ENCODE data around the gene FGFBP1. TPM values are rescaled to one million over a fixed set of nuclear protein-coding genes. Genes with fewer than 3 reads are reported as not detected.

Gene FGFBP1
- total RNA-seq, 4 donors from 2014 or later: 42.3 to 141 (median 78.5) TPM

- intact Hi-C loops (cut with DNase I; ENCODE audit: low total_unique reads): no loop called here
Measured at GRCh38 chr4:15898902-15899301, 39.6 kb downstream of the FGFBP1 start.

GRCh38 chr4:15897577-15897976 is 41.0 kb downstream of the FGFBP1 start:
- intact Hi-C loops (cut with DNase I; ENCODE audit: low total_unique reads): no loop called here
- WGBS, 2 donors: 70 to 78% methylated on average over 2 of the region's 2 CpGs

More at GRCh38 chr4:15898902-15899301, 39.6 kb downstream of the FGFBP1 start:
- TF ChIP-seq CTCF (IDR thresholded peaks at IDR 0.05): no peak
- no peak overlapping the region for H3K4me3 ChIP-seq (ENCODE audit: low read depth, poor library complexity, severe bottlenecking)
- DNase-seq (ENCODE audit: low spot score in 2 of 2): peak in 1 of 2 donors; percentile 57

GRCh38 chr4:15894921-15895916 is 43.3 kb downstream of the FGFBP1 start:
- DNase-seq (ENCODE audit: low spot score in 2 of 2): no peak
- 65 to 67% methylated on average over 4 of the region's 4 CpGs for WGBS, 2 donors
- no peak overlapping the region for H3K4me3 ChIP-seq (ENCODE audit: low read depth, poor library complexity, severe bottlenecking)
- intact Hi-C loops (cut with DNase I; ENCODE audit: low total_unique reads): no loop called here
- no peak for TF ChIP-seq CTCF (IDR thresholded peaks at IDR 0.05)
- TF ChIP-seq POLR2A (IDR thresholded peaks at IDR 0.05): no peak

More at GRCh38 chr4:15897577-15897976, 41.0 kb downstream of the FGFBP1 start:
- H3K4me3 ChIP-seq (ENCODE audit: low read depth, poor library complexity, severe bottlenecking): no peak overlapping the region
- peak in 1 of 2 donors; percentile 18 for DNase-seq (ENCODE audit: low spot score in 2 of 2)
- TF ChIP-seq POLR2A (IDR thresholded peaks at IDR 0.05) (no peak), CTCF (IDR thresholded peaks at IDR 0.05) (no peak)

- 51 to 66% methylated on average over 1 of the region's 1 CpG for WGBS, 2 donors
- DNase-seq (ENCODE audit: low spot score in 2 of 2): no peak
- H3K4me3 ChIP-seq (ENCODE audit: low read depth, poor library complexity, severe bottlenecking): no peak overlapping the region
- TF ChIP-seq POLR2A (IDR thresholded peaks at IDR 0.05) (no peak), CTCF (IDR thresholded peaks at IDR 0.05) (no peak)
- intact Hi-C loops (cut with DNase I; ENCODE audit: low total_unique reads): no loop called here
Measured at GRCh38 chr4:15894393-15894792, 44.1 kb downstream of the FGFBP1 start.

- peak in 1 of 2 donors; percentile 48 for DNase-seq (ENCODE audit: low spot score in 2 of 2)
- no peak for TF ChIP-seq POLR2A (IDR thresholded peaks at IDR 0.05)
- no peak for TF ChIP-seq CTCF (IDR thresholded peaks at IDR 0.05)
- no peak overlapping the region for H3K4me3 ChIP-seq (ENCODE audit: low read depth, poor library complexity, severe bottlenecking)
- WGBS, 2 donors: 45 to 54% methylated on average over 4 of the region's 4 CpGs
- intact Hi-C loops (cut with DNase I; ENCODE audit: low total_unique reads): no loop called here
Measured at GRCh38 chr4:15893962-15894361, 44.6 kb downstream of the FGFBP1 start.

All from lower leg skin (tissue), 4 donors.